Stimulated activated CD4-positive, alpha-beta T cell treated with anti-CD3 and anti-CD28 coated beads, Interleukin-15, amount 100 ng/mL, for 48 hours (primary cell): ENCODE data around the gene PHACTR1.

Source experiments
- DNase-seq, 2 donors: peaks; one replicate each; pipeline ENCODE4 v3.0.0-alpha.2; 2020; ENCODE audit warnings: low read depth in 2 of 2

The PHACTR1 gene

DNA sequence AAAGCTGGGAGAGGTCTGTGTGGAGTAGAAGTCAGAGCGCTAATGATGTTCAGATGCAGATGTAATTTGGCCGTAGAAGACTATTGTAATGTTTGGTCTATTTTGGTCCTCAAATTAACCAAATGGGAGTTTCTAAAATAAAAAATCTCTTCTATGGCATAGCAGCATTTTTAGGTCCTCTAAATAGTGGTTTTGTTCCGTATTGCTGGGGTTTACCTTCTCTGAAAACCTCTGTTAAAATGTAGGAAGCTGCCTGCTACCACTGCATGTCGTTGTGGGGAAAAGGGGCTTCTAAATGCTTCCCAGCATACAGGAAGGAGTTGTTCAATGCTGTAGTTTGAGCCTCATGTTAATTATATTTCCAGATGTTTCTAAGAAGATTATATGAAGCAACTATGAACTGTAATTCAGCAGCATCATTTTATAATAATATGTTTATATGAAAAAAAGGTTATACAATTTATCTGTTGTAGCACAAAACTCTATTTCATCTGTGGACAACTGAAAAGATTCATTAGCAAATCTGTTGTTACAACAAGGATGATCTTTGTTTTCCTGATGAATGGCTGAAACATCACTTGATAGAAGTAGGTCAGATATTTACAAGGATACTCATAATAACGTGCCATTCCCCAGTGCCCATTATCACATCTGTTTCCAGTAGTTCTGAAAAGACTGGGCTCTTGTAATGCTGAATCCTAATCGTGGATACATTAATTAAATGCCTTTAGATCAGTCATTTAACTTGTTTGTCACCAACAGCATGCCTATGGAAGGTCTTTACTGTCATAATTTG is 355.2 kb downstream of the PHACTR1 start:
- DNase-seq, result no peak

DNA sequence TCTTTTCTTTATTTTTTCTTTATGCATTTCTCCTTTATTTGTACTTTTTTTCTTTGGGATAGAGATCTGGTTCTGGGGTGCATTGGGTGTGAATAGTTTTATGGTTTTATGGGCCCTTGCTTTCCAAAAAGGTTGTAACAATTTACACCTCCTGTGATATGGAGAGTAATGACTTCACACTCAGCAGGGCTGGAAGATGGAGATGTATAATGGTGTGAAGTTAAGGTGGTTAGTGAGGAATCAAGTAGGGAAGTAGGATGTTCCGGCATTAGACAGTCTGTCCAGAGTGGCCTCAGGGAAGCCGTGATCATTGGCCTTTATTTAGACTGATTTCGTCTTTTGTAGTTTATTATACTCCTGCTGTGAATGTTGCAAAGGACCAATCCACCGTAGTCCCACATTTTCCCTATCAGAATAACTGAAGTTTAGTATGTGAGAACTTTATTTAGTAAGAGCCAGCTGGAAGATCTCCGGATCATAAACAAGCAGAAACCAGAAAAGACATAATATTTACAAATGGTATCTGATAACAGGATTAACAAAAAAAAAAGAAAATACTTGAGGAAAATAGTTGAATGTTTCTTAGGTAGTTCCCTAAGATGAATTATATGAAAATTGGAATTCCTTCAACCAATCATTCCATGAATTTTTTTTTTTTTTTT is 356.2 kb downstream of the PHACTR1 start:
- no peak for DNase-seq

DNA sequence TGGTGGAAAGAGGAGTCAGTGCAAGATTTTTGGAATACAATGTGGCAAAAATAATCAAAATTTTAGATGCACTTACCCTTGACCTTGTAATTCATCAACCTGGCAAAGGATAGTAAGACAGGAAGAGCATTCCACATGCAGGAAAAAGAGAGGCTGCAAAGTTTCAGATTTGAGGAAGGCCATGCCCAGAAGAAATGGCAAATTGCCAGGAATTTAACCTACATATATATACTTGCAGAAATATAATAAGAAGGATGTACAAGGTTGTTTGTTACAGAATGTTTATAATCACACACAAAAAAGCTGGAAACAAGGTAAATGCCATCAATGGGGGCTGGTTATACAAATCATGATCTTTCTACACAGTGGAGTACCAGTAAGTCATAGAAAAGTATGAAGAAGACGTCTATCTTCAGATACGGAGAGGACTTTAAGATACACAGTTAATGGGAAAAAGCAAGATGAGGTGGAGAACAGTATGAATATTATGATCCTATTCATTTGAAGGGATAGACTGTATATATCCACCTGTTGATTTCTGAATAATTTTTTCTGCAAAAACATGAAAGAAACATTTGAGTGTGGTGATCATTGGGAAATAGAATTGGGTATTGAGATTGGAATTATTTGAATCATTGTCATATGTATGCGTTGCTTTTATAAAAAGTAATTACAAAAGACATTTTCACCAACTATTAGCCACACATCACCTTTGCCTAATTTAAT is 358.0 kb downstream of the PHACTR1 start:
- no peak for DNase-seq

DNA sequence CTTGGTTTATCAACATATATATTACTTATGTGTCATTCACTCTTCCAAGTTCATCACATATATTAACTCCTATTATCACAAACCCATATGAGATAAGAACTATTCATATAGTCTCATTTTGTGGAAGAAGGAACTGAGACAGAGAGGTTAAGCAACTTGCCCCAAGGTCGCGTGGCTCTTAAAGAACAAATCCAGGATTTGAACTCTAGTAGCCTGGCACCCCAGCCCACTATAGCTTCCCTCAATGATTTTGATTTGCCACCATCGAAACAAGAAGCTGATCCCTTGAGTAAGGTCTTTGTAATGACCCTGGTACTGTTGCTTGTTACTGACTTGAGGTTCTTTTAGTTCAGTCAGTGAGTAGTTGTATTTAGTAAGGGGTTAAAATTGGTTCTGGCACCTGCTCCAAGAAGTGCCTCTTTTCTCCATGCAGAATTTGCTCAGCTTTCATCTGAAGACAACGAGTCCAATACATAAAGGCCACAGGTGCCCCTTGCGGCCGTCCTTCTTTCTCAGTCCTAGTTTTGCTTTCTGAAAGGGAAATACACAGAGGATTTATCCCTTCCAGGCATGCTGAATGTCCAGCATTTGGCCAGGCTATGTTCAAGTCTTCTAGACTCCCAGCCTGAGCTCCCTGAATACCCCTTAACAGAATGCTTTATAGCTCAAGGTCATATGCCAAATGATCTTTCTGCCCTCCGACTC is 358.7 kb downstream of the PHACTR1 start:
- DNase-seq, result no peak

DNA sequence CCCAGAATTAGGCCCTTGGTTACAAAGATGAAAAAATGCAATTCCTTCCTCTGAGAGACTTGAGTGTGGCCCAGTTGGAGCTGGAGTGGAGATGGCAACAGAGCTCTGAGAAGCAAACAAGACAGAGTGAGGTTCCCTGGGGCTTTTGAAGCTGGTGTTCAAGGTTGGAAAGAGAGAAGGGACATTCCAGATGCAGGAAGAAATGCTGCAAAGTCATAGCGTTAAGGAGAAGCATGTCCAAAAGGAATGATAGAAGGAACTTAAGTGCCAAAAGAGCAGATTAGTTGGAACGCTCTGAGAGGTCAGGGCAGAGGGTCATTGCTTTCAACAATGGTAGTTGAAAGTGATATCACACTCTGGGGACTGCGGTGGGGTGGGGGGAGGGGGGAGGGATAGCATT is 360.0 kb downstream of the PHACTR1 start:
- DNase-seq, result no peak

DNA sequence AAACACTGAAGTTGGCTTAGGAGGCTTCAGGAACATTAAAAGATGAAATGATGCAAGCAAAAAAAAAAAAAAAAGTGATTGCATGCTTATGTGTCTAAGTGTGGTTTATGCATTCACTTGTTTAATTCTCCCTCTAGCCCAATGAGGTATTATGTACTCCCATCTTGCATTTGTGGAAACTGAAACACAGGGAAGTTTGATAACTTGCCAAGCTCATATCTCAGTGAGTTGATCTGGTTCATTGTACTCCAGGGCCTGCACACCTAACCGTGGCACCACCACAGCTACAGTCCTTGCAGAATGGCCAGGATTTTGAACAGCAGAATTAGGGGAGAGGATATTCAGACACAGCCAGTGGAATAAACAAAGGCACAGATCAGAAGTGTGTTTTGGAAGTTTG is 360.6 kb downstream of the PHACTR1 start:
- DNase-seq, result no peak

DNA sequence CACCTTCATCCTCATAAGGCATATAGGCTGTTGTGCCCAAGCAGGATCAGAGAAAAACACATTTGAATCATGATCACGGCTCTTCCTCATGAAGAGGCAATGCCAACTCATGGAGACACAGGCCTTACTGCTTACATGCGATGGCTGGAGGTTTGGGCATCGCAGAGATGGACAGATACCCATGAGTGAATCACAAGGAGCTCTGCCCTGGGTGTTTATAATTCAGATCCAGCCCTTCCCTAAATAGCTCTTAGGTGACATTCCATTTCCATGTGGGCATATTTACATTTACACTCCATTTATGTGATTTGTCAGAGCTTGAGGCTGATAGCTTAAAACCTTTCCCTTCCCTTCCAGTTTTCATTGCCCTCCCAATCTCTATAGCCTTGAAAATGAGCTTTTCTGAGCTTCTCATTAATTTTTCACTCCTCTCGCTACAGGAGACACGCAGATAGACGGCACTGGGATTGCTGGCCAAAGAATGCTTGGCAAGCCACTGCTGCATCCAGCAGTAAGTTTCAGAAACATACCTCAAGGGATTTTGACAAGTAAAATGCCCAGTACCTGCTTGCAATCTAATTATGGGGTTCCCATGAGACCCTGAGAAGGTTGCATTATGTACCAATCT is 362.6 kb downstream of the PHACTR1 start:
- DNase-seq, result no peak

DNA sequence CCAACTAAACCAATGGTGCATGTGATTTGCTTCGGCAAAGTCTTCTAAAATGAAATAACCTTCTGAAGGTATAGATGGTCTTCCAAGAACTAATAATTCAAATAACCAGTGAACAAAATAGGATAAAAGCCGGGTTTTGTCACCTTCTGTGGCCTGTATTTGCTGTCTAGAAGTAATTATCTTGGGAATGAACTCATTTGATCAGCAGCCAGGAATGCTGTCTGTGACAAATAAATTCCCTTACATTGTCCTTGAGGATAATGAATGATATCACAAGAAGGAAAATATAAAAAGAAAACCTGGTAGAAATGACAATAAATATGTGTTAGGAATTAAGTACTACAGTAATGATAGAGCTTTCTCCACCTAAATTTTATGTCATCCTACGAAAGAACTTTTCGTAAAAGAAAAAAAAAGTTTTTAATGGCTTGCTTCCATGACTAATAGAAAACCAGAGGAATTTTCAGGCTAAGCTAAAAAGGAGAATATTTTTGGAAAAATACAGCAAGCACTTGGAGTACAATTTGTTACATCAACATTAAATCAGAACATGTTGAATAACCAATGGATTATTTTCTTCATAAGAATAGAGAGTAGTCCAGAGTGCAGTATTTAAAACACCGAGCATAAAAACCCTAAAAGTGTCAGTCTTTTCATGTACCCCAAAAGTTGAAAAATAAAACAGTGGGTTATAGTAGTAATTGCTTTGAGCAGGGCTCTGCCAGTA is 364.1 kb downstream of the PHACTR1 start:
- no peak for DNase-seq

DNA sequence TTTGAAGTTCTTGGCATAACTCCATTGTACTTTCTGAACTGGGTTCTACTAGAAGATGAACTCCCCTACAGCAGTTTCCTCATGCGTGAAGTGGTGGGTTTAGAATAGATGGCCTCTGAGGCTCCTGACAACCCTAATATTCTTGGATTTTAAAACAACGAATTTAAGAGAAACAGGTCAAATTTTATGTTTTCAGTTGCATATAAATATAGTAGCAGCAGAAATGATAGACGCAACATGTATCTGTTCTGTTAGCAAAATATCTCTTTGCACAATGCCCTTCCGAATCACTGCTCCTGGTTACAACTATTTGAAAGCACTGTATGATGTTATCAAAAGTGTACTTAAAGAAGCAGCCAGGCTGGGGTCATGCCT is 364.6 kb downstream of the PHACTR1 start:
- no peak for DNase-seq

DNA sequence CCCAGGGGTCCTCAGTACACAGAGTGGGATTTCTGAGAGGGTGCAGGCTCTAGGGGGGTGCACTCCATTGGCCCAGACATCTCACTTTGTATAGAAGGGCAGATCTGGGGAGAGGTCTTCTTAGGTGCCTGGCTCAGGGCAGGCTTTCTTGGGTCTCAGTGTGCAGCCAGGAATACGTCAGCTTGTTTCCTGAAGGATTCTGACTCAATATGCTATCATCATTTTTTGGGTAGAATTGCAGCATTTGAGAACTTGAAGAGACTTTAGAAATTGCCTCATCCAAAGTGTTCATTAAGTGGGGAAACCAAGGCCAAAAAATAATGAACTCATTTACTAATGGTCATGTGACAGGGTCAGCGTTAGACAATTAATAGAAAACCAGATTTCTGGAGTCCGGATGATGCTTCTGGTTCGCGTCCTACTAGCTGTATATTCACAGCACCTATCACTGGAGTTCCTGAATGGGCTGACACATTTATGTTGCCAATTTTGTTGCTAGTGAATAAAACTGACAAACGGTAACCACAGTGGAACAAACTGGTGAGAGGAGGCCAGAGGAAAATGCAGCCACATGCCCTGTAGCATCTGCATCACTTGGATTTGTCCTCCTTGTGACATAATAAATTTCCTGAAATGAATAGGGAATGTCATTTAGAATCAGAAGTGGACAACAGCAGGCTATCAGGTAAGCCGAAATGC is 372.9 kb downstream of the PHACTR1 start:
- DNase-seq, result no peak

DNA sequence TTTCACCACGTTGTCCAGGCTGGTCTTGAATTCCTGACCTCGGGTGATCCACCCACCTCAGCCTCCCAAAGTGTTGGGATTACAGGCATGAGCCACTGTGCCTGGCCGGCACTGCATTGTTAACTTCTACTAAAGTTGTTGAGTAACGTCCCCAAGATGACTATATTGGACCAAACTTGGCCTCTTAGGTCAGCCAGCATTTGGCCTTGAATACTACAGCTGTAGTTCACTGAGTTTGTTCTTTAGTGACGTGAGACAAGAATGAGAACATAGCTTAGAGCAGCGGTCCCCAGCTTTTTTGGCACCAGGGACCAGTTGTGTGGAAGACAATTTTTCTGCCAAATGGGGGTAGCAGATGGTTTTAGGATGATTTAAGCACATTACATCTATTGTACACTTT is 374.6 kb downstream of the PHACTR1 start:
- no peak for DNase-seq

DNA sequence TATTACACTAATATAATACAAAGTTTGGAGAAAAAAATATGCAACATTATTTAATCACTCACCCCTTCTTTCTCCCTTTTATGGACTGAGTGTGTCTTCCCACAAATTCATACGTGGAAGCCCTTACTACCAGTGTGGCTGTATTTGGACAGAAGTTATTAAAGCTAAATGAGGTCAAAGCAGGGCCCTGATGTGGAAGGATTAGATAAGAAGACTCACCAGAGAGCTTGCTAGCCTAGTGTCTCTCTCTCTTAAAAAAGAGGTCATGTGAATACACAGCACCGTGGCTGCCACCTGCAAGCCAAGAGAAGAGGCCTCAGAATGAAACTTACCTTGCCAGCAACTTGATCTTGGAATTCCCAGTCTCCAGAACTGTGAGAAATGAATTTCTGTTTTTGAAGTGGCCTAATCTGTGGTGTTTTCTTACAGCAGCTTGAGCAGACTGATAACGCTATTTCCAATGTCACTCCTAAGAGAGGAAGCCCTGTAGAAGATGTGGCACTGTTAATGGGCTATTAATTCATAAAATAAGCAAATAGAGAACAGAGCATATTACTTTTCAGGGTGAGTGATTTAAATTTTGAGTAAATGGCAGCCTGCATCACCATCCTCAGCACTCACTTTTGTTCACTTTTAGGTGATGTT is 378.3 kb downstream of the PHACTR1 start:
- DNase-seq, result no peak

DNA sequence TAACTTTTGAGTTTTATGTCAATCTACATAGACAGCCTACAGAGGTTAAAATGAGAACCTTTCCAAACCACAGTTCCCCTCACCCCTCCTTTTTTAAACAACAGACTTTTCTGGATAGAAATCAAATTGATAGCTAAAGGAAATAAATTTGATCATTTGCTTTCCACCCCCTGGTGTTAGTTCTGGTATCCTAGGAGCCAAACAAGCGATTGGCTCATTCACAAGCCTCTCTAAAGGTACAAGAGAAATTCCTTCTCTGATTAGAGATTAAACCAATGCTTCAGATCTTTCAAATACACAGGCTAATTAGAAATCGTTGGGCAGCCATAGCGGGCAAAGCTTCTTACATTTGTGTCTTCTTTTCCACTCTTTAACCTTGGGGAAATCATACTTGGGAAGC is 379.5 kb downstream of the PHACTR1 start:
- no peak for DNase-seq

DNA sequence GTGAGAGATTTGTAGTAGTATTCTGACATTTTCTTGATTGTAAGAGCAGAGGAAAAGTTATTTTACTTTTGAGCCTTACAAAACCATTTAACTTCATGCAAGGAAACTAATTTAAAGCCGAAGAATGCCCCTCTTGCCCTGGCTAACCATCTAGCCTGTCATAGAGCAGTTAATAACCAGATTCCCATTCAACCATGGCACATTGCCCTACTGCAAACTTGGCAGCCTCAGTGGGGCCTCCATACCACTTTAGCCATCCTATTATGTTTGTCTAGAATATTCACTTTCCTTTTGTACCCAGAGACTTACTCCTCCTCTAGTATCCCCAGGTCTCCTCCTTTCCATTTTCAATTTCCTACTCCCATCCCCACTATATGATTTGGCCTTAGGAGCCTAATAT is 380.9 kb downstream of the PHACTR1 start:
- no peak for DNase-seq

DNA sequence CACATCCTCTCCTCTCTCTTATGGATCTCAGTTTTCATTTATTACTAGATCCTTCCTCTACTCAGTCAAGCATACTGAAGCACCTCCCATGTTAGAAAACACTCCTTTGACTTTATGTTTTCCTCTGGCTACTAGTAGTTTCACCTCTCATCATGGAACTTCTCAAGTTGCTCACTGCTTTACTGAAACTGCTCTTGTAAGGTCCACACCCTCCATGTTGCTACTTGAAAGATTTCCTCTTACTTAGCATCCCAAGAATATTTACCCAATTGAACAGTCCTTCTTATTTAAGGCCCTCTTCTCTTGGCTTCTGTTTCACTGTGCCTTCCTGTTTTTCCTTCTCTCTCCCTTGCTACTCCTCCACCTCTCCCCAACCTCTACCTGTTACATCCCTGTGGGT is 381.4 kb downstream of the PHACTR1 start:
- no peak for DNase-seq

DNA sequence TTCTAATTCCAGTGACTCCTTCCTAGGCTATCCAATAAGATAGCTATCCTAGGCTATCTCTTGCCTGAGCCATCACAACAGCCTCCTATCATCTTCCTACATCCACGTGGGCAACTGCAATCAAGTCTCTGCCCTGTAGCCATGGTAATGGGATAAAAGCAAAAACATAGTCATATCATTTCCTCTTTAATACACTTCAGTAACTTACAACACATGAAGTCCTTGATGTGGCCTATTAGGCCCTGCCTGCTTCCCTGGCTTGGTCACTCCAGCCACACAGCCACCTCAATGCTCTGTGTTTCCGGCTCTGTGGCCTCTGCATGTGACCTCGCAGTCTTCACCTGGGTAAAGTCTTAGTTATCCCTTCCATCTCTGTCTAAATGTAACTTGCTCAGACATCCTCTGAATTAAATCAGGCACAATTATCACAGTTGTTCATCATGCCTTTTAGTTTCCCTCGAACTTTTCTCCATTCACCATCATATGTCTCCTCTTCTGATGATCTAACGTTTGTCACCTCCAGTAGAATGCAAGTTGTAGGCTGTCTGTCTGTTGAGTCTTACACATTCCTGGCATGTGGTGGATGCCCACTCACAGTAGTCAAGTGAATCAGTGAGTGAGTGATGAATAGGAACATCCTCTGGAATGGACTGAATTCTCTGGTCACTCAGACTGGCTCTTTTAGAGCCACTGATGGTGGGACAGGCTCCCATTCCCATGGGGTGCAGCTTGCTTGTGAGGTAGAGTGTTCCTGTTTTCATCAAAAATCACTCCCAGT is 382.4 kb downstream of the PHACTR1 start:
- no peak for DNase-seq

DNA sequence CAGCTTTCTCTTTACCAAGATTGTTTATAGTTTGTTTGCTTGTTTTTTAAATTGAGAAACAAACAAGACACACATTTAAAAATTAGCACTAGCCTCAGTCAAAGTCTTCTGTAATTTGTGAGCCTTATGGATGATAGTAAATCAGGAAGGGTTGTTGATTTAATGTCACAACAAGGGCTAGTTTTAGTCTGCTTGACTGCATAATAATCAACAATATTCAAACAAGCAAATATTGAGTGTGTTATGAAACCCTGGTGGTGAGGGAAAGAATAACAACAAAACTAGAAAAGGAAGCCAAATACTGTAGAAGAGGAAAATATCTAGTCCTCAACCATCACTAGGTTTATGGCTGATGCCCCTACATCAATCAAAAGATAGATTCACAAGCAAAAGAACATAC is 383.2 kb downstream of the PHACTR1 start:
- no peak for DNase-seq

DNA sequence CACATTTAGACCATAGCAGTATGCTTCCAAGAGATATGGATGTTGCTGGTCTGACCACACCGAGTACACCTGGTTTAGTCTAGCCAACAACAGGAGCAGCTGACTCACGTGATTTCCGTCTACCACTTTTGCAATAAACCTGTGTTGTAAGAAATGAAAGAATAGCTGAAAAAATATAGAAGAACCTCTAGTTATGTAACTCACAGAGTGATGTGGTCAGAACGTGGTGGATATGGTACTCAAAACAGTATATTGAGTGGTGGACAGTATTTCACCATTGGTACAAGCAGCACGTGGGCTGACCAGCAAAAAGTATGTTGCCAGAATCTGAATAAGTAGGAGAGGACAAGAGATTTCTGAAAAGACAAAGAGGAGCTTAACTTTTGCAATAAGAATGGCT is 384.8 kb downstream of the PHACTR1 start:
- DNase-seq, result no peak

DNA sequence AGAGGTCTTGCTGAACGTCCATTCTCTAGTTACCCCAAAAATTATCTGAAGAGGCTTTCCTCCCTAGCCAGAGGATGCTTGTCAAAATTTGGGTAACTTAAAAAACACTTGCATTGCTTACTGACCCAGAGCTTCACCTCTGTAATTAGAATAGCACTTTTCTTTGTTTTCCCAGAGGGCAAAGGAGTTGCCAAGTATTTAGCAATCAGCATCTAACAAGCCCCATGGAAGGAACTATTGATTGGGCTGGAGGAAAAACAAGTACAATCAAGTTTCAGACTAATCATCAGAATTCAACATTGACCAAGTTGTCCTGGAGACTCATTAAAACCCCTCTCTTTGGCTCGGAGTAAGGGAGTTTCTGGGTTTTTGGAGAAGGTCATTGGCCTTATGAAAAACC is 385.4 kb downstream of the PHACTR1 start:
- DNase-seq, result no peak
